ENCODE results near the gene SRGAP1.

The SRGAP1 gene

GRCh38 chr12:64082116-64082515 is 237.6 kb downstream of the SRGAP1 start:
- no peak for DNase-seq (ENCODE audit: low read depth in 1 of 2, low spot score in 1 of 2)

DNA sequence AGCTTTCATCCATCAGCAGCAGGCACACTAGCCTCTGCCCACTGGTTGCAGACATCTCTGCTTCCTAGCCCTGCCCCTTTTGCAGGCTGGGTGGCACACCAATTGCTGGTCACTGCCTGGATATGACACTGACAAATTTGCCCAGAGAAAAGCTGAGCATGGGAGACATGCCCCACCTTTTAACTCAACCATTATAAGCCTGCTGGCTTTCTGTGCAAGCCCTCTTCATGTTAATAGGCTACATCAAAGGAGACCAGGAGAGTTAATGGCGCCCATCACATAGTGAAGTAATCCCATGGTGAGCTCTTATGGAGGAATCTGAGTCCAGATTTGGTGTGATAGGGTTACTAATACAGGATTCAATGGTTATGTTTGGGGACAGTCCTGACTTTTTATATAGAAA is 238.4 kb downstream of the SRGAP1 start:
- no peak for DNase-seq (ENCODE audit: low read depth in 1 of 2, low spot score in 1 of 2)

DNA sequence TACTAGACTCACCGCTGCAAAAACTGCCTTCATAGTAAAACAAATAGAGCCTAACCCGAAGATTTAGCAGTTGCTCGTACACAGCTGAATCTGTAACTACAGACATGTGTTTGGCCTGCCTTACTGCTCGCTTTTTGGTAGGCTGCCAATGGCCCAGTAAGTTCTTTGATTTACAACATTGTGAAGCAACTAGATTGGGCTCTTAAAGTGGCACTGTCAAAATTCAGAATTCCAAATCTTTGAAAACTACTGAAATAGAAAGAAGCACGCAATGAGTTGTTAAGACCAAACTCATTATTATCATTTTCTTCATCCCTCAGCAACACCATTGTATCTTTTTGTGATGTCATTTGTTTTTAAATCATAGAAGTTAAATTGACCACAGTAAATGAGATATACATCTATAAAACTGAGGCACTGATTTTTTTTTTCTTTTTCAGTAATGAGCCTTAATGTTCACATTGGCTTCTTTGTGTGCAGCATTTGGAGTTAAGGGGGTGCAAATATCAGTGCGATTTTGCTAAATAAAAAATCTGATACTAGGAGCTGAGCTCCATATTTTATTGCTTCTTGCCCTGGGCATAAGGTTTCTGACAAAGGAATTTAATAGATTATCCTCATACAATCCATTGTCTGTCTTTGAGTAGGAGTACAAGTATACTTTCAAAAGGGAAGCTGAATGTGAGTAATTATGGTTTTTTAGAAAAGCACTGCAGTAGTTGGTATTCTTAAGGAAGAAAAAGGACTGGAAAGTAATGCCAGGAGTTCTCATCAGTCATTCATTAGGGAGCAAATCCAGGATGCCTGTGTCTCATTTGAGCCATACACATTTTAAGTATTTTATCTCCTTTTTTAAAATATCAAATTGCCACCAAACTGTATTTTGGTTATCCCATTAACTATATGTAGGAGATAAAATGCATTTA is 239.0 kb downstream of the SRGAP1 start:
- no peak for DNase-seq (ENCODE audit: low read depth in 1 of 2, low spot score in 1 of 2)

DNA sequence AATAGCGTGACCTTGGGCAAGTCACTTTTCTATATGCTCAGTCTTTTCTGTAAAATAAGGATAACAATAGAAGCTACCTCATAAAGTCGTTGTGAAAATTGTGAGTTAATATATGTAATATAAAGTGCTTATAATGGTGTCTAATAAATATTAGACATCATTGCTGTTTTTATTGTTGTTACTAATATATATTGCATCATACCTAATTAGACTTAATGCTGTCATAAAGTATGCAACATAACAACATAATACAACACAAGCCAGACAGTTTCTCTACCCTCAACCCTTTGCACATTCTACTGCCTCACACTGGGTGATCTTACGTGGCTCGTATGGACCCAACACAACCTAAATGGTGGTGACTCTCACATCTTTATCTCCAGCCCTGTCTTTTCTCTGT is 240.7 kb downstream of the SRGAP1 start:
- DNase-seq (ENCODE audit: low read depth in 1 of 2, low spot score in 1 of 2) = no peak

GRCh38 chr12:64085996-64086395 is 241.5 kb downstream of the SRGAP1 start:
- DNase-seq (ENCODE audit: low read depth in 1 of 2, low spot score in 1 of 2) = no peak

DNA sequence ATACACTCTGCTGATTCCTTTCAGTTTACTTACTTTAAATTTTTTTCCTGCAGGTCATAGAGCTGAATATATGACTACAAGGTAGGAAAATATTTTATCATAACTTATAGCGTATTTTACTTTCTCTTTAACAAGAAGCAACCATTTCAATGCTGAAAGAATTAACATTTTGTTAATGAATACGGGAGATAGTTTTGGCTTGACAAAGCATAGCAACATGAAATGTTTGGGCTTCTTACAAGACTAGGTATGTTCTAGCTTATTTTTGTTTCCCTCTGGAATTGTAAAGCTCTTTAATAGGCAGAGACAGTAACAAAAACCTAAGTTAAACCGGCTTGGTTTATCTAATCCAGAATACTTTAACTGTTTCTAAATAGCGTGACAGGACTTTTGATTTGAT is 242.4 kb downstream of the SRGAP1 start:
- no peak for DNase-seq (ENCODE audit: low read depth in 1 of 2, low spot score in 1 of 2)

DNA sequence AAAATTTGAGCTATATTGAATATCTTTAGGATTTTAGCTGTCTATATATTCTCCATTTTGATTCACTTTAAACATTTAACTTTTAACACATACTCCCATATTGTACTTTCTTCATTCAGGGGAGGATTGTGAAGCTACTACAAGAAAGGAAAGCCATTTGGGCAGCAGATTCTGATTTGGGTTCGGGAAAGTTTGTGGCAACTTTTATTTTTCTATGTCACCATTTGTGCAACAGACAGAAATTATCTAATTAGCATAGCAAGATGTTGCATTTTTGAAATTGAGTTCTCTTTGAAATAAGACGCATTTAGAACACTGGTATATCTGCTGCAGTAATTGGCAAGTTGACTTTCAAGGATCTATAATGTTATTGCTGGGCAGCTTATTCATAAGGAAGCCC is 243.3 kb downstream of the SRGAP1 start:
- no peak for DNase-seq (ENCODE audit: low read depth in 1 of 2, low spot score in 1 of 2)

DNA sequence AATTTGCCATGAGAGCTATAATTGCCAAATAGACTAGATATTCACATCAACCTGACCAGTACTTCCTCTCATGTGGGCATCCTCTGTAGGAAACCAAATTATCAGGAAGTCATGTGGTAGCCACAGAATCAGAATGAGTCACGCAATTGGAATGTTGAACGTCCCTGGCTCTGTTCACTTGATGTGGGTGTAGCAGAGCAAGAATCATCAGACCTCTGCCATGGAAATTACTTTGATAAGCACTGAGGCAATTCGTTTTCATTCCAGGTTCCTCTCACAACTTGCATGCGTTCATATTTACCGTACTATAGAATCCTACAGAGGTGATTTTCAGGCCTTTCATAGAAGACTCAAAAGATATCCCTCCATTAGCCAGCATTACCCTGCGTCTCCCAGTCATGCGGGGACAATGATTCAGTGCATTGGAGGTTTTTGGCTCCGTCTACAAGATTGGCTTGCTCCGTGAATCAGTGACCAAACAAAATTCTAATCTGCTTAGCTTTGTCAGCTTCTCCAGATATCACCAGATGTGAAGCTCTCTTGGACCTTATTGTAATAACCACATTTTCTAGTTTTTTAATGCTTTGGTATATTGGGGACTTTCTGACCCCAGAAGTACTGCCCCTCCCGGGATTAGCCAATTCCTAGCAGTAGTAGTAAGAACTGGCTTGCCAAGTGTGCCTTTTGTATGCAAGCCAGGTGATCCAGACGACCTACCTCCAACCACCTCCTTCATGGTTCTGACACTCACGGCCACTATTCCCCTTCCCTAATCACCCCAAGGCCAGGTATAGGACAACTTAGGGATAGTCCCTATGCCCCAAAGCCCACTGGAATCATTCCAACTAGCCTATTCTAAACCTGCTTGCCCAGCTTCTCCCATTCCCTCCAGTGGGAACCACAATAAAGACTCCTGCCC is 244.2 kb downstream of the SRGAP1 start:
- no peak for DNase-seq (ENCODE audit: low read depth in 1 of 2, low spot score in 1 of 2)

GRCh38 chr12:64090047-64090446 is 245.5 kb downstream of the SRGAP1 start:
- no peak for DNase-seq (ENCODE audit: low read depth in 1 of 2, low spot score in 1 of 2)

DNA sequence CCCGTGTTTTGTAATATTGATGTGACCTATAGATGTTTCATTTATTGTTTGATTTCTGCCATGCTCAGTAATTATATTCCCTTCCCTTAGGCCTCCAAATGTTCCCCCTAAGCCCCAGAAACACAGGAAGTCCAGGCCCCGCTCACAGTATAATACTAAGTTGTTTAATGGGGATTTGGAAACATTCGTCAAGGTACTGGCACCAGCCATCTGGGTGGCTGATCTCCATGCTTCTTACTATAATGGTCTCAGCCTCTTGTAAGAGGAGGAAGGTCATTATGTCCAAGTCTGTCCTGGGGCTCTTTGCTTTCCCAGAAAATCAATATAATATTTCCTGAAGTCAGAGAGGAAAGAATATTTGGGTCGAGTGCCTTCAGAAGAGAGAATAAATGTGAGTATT is 246.7 kb downstream of the SRGAP1 start:
- DNase-seq (ENCODE audit: low read depth in 1 of 2, low spot score in 1 of 2) = no peak

- DNase-seq (ENCODE audit: low read depth in 1 of 2, low spot score in 1 of 2) = no peak
Observed at GRCh38 chr12:64092507-64093196, 248.2 kb downstream of the SRGAP1 start.

DNA sequence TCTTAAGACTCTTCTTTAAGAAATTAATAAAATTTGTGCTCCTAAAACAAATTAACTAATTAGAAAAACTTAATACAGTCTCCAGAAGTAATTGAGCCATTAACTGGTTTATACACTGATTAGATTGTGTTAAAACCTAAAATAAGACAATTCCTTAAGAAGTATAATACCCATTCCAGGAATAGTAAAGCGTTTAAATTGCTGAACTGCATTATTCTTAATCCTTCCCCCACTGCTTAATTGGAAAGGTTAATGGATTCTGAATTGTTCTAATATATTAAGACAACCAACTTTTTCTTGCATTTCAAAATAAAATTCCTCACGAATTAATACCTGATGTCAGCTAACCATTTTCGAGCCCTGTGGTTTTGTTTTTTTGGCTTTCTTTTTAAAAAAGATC is 249.2 kb downstream of the SRGAP1 start:
- no peak for DNase-seq (ENCODE audit: low read depth in 1 of 2, low spot score in 1 of 2)

DNA sequence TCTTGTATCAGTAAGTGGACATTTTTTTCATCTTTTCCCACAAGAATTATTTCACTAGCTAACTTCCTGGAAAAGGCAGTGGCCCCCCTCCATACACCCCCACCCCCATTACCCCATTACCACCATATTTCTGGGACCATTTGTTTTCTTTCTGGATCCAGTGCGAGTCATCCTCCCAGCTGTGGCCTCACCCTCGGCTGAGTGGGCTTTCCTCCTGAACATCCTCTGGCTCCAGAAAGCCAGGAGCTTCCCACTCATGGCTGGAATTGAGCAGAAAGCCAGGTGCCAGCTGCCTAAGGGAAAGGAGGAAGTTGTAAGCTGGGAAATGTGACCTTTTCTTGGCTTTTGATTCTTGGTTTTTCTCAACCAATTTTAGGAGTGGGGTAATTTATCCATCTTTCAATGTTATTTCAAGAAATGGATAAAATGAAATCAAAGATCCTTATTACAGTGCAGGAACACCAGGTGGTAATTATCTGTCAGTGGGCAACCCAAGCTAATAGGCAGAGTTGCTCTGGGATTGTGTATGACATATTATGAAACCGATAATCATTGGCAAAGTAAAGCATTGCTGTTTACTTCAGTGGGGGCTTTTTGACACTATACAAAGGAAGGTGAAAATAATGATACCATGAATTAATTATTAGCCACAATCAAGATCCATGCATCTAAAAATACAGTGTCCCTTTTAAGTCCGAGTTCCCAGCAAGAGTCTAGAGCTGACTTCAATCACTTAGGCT is 253.0 kb downstream of the SRGAP1 start:
- no peak for DNase-seq (ENCODE audit: low read depth in 1 of 2, low spot score in 1 of 2)

- DNase-seq (ENCODE audit: low read depth in 1 of 2, low spot score in 1 of 2) = no peak
Observed at GRCh38 chr12:64098709-64099354, 254.3 kb downstream of the SRGAP1 start.

DNA sequence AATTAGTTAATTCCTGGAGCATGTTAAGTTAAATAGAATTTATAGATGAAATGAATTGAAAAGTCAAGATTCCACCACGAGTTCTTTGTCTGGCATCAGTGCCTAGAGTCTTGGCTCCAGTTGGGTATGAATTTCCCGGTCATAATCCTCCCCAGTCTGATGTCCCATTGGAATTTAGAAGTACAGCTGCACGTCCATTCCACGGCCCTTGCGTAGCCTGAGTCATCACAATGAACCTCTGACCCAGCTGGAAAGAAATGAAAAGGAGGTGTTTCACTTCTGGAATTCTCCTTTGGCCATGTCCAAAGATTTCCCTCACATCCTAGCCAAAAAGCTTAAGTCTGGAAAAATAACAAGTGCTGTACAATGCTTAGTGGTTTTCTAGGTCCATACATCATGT is 254.9 kb downstream of the SRGAP1 start:
- no peak for DNase-seq (ENCODE audit: low read depth in 1 of 2, low spot score in 1 of 2)

DNA sequence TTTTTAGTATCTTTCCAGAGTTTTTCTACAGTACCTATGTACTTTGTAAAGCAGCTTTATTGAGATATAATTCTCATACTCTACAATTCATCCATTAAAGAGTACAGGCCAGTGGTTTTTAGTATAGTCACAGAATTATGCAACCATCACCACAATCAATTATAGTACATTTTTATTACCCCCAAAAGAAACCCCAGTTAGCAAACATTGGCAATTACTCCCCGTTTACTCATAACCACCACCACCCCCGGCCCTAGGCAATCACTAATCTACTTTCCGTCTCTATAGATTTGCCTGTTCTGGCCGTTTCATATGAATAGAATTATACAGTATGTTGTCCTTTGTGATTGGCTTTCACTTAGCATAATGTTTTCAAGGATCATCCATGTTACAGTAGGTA is 257.8 kb downstream of the SRGAP1 start:
- DNase-seq (ENCODE audit: low read depth in 1 of 2, low spot score in 1 of 2) = no peak

- DNase-seq (ENCODE audit: low read depth in 1 of 2, low spot score in 1 of 2) = no peak
Observed at GRCh38 chr12:64103825-64104740, 259.6 kb downstream of the SRGAP1 start.

- no peak for DNase-seq (ENCODE audit: low read depth in 1 of 2, low spot score in 1 of 2)
Observed at GRCh38 chr12:64105026-64105425, 260.5 kb downstream of the SRGAP1 start.

DNA sequence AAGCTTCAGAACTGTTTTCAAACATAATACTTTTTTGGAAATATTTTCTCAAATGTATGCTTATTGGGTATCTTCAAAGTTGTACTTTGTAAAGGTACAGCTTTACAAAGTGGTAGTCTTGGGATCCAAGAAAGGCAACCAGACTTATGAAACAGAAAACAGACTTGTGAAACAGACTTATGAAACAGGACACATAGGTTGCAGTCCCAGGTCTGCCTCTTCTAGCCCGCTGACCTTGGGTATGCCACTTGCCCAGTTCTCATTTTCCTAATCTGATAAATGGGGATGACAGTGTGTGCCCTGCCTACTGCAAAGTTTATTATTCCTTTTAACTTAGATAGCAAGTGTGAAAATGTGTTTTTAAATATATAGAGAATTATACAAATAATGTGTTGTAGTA is 263.3 kb downstream of the SRGAP1 start:
- no peak for DNase-seq (ENCODE audit: low read depth in 1 of 2, low spot score in 1 of 2)

All from activated CD4-positive, alpha-beta T cell treated with anti-CD3 and anti-CD28 coated beads, Interleukin-2, amount 50 U/mL, for 24 hours (primary cell).